ENCODE measurements around the gene NAT14. TPM values are rescaled to one million over a fixed set of nuclear protein-coding genes. Genes with fewer than 3 reads are reported as not detected.

The NAT14 gene, protein sequence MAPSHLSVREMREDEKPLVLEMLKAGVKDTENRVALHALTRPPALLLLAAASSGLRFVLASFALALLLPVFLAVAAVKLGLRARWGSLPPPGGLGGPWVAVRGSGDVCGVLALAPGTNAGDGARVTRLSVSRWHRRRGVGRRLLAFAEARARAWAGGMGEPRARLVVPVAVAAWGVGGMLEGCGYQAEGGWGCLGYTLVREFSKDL
- 7.9 and 8.8 TPM in 2 replicates for total RNA-seq

DNA sequence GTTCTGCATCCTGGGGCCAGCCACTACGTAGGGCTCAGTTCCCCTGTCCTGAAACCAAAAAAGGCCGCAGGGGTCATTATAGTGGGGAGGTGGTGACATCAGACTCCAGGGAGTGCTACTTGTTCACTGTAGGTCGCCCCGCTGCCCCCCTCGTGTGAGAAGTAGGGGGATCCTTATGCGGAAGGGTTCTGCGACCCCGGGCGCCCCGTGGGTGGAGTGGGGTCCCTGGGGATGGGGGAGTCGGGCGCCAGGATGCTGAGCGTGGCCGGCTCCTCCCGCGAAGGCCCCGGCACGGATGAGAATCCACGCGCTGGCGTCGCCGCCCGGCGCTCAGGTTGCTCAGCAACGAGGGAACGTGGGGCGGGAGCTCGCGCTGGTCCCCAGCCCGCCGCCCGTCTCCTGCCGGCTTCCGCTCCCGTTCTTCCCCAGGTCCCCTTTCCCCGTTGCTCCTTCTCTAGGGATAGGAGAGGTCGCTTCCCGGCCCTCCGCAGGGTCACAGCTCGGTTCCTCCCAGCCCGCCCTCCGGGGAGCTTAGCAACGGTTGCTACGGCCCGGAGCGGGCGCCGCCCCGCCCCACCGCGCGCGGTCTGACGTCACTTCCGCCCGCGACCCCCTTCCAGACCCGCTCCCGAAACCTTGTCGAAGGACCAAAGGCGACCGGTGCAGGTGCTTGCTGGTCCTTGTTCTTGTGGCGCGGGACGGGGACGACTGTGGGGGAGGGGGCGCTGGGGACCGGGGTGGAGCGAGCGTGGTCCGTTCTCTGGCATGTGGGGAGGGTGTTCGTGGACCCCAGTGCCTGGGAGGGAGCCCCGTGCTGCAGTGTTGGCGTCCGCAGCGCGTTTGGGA, at the start of gene NAT14:
Gene NAT14 (plus strand): TSS at position 596 of the 846 bp plus-strand sequence. CDS start 521 bp downstream, outside the sequence.

DNA sequence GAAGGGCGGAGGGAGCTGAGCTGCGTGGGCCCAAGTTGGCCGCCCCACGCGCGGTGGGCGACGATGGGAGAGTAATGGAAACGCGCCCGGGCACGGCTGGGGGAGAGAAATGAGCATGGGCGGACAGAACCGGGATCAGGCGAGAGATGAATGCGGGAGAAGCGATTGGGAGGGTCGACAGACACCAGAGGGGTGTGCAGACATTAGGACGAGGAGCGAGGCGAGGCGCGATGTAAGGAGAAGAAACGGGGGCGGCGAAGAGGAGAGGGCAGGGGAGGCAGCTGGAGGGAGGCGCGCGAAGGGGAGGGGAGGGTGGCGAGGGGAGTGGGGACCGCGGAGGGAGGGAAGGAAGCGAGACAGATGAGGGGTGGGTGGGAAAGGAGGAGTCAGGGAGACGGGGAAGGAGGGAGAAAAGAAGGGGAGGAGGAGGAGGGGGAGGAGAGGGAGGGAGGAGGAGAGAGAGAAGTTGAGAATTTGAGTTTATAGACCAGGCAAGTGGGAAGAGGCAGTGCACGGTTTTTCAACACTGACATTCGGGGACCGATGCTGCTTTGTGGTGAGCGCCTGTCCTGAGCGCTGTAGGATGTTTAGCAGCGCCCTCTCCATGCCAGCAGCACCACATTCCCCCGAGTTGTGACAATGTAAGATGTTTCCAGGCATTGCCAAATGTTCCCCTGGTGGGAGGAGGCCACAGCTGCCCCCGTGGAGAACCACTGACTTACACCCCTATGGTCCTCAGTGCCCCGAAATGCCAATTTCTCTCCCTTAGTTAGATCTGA, 41.8 kb upstream of the NAT14 start, which contains the start of gene SHISA7:
Gene SHISA7 (minus strand): TSS at position 256 of the 779 bp plus-strand sequence. CDS start 437 bp downstream, outside the sequence.

DNA sequence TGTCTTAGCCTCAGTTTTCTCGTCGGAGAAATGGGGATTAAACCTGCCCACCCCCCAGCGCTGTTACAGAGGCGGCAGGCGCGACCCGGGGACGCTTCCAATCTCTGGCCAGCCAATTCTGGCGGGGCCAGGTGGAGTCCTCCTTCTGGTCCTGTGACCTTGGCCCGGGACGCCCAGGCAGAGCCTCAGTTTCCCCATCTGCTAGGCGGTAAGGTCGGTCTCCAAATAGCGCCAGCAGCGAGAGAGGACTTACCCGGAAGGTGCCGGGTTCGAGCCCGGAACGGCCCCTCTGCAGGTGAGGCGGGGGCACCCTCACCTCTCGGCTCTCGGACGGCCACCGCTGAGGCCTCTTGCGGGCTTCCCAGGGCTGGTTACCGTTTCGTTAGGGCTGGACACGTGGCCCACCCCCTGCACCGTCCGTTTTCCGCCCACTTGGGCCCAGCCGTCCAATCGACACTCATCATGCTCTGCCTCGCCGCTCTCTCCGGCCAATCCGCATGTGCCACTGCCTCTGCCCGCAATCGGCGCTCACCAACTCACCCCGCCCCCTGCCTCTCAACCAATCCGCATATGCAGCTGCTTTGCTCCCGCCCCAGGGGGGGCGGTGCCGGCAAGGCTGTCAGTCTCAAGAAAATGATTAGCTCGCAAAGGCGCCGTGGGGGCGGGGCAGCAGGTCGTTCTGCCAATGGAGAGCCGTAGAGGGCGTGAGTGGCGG, 23.6 kb upstream of the NAT14 start, which contains the start of gene ISOC2:
Gene ISOC2 (minus strand): TSS at position 384 of the 715 bp plus-strand sequence. CDS start 5,156 bp downstream, outside the sequence.

DNA sequence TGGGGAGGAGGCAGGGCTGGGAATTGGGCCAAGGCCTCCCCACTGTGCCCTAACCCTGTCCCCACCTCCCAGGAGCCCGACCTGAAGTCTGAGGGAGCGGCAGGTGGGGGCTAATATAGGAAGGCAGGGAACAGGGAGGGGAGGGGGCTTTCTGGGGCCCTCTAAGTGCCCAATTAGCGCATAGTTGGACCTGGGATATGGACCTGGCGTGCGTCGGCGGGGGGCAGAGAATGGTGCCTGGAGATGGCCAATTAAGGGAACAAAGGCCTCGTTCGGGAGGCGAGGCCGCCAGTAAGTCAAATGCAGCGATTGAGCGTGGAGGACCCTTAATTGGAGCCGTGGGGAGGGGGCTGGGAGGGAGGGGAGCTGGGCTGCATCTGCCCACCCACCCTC, 20.3 kb upstream of the NAT14 start, which contains the start of gene C19orf85:
Gene C19orf85 (minus strand): TSS at position 90 of the 393 bp plus-strand sequence. CDS start 197 bp downstream, outside the sequence.

DNA sequence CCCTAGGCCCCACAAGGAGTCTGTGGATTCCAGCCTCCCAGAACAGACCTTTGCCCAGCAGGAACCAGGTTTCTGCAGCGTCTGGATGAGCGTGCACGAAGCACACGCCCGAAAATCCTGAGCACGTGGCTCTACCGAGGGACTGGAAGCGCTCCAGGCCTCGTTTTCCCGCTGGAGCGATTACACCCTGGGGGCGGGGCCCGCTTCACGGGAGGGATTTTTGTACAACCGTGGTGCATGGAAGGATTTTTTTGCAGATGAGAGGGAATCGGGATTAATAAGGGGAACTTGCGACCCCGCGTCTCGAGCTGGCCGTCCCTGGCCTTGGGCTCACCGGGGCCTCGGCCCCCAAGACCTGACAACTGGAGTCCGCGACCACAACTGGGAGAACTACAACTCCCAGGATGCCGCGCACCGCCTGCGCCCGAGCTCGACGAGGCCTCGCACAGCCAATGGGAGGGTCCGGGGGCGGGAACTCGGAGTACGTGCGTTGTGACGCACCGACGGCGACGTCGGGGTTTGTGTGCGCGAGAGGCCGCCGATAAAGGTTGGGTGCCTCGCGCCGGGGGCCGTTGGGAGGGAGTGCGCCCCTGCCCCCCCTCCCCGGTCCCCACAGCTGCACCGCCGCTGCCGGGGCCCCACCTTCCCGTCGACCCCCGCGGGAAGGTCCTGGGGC, 8.8 kb upstream of the NAT14 start, which contains the start of gene ZNF628:
Gene ZNF628 (plus strand): TSS at position 518 of the 676 bp plus-strand sequence. CDS start 3,294 bp downstream, outside the sequence.

DNA sequence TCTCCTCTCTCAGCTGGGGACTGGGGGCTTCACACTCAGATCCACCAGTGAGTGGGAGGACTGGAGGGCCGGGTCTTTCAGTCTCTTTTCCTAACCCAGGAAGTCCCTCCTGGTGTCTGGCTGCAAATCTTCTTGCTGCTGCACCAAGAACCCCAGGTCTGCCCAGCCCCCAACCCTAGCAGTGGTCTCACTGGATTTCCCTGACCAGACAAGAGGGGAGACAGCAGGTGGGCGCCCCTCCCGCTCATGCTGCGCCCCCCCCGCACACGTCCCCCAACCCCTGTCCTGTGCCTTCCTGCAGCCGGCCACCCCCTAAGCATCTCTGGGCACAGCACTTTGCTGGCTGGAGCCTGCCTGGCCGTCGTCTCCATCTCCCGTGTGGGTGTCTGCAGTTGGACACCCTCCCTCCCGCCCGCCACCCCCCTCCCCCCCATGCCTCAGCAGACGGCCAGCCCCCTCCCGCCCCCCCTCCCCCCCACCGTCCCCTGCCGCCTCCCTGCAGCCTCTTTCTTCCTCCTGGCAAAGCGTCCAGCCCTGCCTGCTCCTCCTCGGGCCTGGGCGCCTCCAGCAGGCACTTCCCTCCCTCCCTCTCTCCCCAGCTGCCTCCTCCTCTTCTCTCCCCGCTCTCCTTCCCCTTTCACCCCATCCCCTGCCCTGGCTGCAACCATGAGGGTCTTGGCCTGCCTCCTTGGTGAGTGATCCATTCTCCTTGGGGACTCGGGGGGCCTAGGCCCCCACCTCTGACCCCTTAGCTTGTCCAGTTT, 3.1 kb downstream of the NAT14 start, which contains the start of gene SSC5D:
Gene SSC5D (plus strand): TSS at position 513 of the 764 bp plus-strand sequence. CDS start 154 bp downstream, at position 667.

Other genes starting within 250 kb of the NAT14 start
- gene PPP6R1, start 226.2 kb upstream of the NAT14 start, total RNA-seq = 16.4 and 18.0 TPM in 2 replicates
- 18.6 and 19.6 TPM in 2 replicates for gene HSPBP1, start 205.1 kb upstream of the NAT14 start, total RNA-seq
- gene BRSK1, start 201.2 kb upstream of the NAT14 start, total RNA-seq = 0.65 and 0.77 TPM in 2 replicates
- not detected in 2 replicates for gene TMEM150B, start 159.8 kb upstream of the NAT14 start, total RNA-seq
- 3.2 and 3.3 TPM in 2 replicates for gene KMT5C, start 145.3 kb upstream of the NAT14 start, total RNA-seq
- not detected in 2 replicates for gene COX6B2, start 130.5 kb upstream of the NAT14 start, total RNA-seq
- not detected in 2 replicates for gene GARIN5B, start 121.9 kb upstream of the NAT14 start, total RNA-seq
- gene IL11, start 114.7 kb upstream of the NAT14 start, total RNA-seq = 0.33 TPM in 1 of 2 replicates, not detected in the other
- not detected in 2 replicates for gene TMEM190, start 108.4 kb upstream of the NAT14 start, total RNA-seq
- 0.17 and 0.22 TPM in 2 replicates for gene TMEM238, start 100.9 kb upstream of the NAT14 start, total RNA-seq
- 177 and 193 TPM in 2 replicates for gene RPL28, start 99.3 kb upstream of the NAT14 start, total RNA-seq
- 23.0 and 32.1 TPM in 2 replicates for gene UBE2S, start 77.4 kb upstream of the NAT14 start, total RNA-seq
- gene SHISA7, start 41.9 kb upstream of the NAT14 start, total RNA-seq = not detected in 2 replicates
- gene ISOC2, start 23.5 kb upstream of the NAT14 start, total RNA-seq = 55.3 and 66.8 TPM in 2 replicates
- gene C19orf85, start 20.4 kb upstream of the NAT14 start, total RNA-seq = not detected in 2 replicates
- gene ZNF628, start 8.6 kb upstream of the NAT14 start, total RNA-seq = 0.43 and 0.76 TPM in 2 replicates
- under 0.01 TPM in 2 replicates for gene SSC5D, start 3.2 kb downstream of the NAT14 start, total RNA-seq
- not detected in 2 replicates for gene SBK2, start 51.9 kb downstream of the NAT14 start, total RNA-seq
- gene SBK3, start 60.4 kb downstream of the NAT14 start, total RNA-seq = 0.22 and 0.26 TPM in 2 replicates
- 1.8 and 2.4 TPM in 2 replicates for gene ZNF579, start 95.7 kb downstream of the NAT14 start, total RNA-seq
- gene FIZ1, start 114.3 kb downstream of the NAT14 start, total RNA-seq = 2.2 and 2.7 TPM in 2 replicates
- gene ZNF524, start 115.1 kb downstream of the NAT14 start, total RNA-seq = 7.9 and 11.4 TPM in 2 replicates
- gene ZNF865, start 120.5 kb downstream of the NAT14 start, total RNA-seq = 0.54 and 0.60 TPM in 2 replicates
- gene ZNF784, start 139.4 kb downstream of the NAT14 start, total RNA-seq = 4.4 and 4.5 TPM in 2 replicates
- 1.5 and 2.1 TPM in 2 replicates for gene ZNF580, start 155.8 kb downstream of the NAT14 start, total RNA-seq
- 21.8 and 23.7 TPM in 2 replicates for gene ZNF581, start 158.5 kb downstream of the NAT14 start, total RNA-seq
- gene CCDC106, start 163.0 kb downstream of the NAT14 start, total RNA-seq = 5.5 and 7.9 TPM in 2 replicates
- 60.8 and 71.1 TPM in 2 replicates for gene U2AF2, start 169.8 kb downstream of the NAT14 start, total RNA-seq
- 36.2 and 57.0 TPM in 2 replicates for gene EPN1, start 190.0 kb downstream of the NAT14 start, total RNA-seq

All from dermis lymphatic vessel endothelial cell (primary cell).